Tibial nerve (tissue), 4 donors: ENCODE measurements around the gene NBPF9.
"Not testable (repeated sequence)": the region's sequence is repeated elsewhere in the genome, so short reads cannot be mapped to it uniquely, and the experiment has no call there.

Experiments
- EP300 ChIP-seq, 2 donors: sonication (generic); formaldehyde crosslinking; IDR thresholded peaks; one replicate each; pipeline ENCODE4 v1.6.1; 2017; ENCODE audit warnings: antibody characterized with exemption in 2 of 2, mild to moderate bottlenecking in 1 of 2
- POLR2A ChIP-seq, 2 donors: fragments of 450-650 bp; IDR thresholded peaks; one replicate each; pipeline ENCODE4 v1.6.1; 2017; ENCODE audit warnings: antibody characterized with exemption in 2 of 2, mild to moderate bottlenecking in 2 of 2, moderate library complexity in 2 of 2
- TF ChIP-seq, protein P1 (sequence below), 5 experiments: fragments of 200-600 bp in 3 of 5; fragments of 450-650 bp in 2 of 5; sonication (generic) in 3 of 5; IDR thresholded peaks; one replicate each; pipeline ENCODE4 v1.5.1; 2016 to 2019; ENCODE audit warnings: antibody characterized with exemption in 5 of 5, mild to moderate bottlenecking in 3 of 5, moderate library complexity in 2 of 5

DNA sequence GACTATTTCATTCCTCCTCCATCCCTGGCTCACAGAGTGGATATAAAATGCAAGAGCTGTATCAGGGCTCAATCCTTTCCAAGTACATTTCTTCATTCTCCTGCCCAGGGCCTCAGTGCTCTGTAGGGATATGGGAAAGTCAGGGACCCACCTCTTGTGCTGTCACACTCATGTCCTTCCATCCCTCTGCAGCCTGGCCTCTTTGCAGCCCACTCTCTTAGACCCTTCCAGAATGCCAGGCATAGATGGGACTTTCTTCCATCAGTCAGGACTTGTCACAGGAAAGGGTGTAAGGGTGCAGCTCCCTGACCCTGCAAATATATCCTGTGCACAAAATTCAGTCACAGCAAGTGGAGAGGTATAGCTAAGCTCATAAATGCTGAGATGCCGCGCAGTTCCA lies 86.7 kb downstream of the NBPF9 start:
- TF ChIP-seq, protein P1, sequence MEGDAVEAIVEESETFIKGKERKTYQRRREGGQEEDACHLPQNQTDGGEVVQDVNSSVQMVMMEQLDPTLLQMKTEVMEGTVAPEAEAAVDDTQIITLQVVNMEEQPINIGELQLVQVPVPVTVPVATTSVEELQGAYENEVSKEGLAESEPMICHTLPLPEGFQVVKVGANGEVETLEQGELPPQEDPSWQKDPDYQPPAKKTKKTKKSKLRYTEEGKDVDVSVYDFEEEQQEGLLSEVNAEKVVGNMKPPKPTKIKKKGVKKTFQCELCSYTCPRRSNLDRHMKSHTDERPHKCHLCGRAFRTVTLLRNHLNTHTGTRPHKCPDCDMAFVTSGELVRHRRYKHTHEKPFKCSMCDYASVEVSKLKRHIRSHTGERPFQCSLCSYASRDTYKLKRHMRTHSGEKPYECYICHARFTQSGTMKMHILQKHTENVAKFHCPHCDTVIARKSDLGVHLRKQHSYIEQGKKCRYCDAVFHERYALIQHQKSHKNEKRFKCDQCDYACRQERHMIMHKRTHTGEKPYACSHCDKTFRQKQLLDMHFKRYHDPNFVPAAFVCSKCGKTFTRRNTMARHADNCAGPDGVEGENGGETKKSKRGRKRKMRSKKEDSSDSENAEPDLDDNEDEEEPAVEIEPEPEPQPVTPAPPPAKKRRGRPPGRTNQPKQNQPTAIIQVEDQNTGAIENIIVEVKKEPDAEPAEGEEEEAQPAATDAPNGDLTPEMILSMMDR (IDR thresholded peaks at IDR 0.05) = not testable (repeated sequence)
- not testable (repeated sequence) for TF ChIP-seq POLR2A, EP300 (IDR thresholded peaks at IDR 0.05)
